PC-3 (cell line): Measurements from ENCODE around the gene MRPL11. TPM values are rescaled to one million over a fixed set of nuclear protein-coding genes. Genes with fewer than 3 reads are reported as not detected.
"Not testable (repeated sequence)": the region's sequence is repeated elsewhere in the genome, so short reads cannot be mapped to it uniquely, and the experiment has no call there.

Experiments used
- ATAC-seq: fragments of 200-7000 bp; cut with Tn5 transposase; 2 replicates; pipeline ENCODE4 v1.9.1; 2020; ENCODE audit warnings: mild to moderate bottlenecking, moderate library complexity
- BruUV-seq: library from RNA; stranded (reverse); fragments of 400-500 nt; replicated peaks from 2 replicates; lab custom pipeline; 2021; lab: Mats Ljungman, UMichigan
- CTCF ChIA-PET: fragments of 300-600 bp; sonication (Branson Sonifier 250); formaldehyde crosslinking; loops from one replicate; lab custom pipeline; 2022; ENCODE audit warnings: antibody characterized with exemption; lab: Charles Lee
- POLR2A ChIA-PET: fragments of 300-600 bp; sonication (Branson Sonifier 250); formaldehyde crosslinking; loops from one replicate; lab custom pipeline; 2022; ENCODE audit warnings: antibody characterized with exemption; ENCODE audit not compliant: unreplicated experiment; lab: Charles Lee
- DNase-seq: peaks from one replicate; pipeline ENCODE4 v3.0.0-alpha.2; 2015
- H2AFZ ChIP-seq: fragments of 300-600 bp; sonication (generic); 2 replicates; pipeline ENCODE4 v1.6.0; 2016; ENCODE audit warnings: antibody characterized with exemption, low read length
- H3F3A ChIP-seq: fragments of 300-600 bp; sonication (generic); one replicate; pipeline ENCODE4 v1.6.0; 2017; ENCODE audit warnings: antibody characterized with exemption, low read length, control low read depth, mild to moderate bottlenecking; ENCODE audit not compliant: unreplicated experiment
- H3K27ac ChIP-seq: fragments of 300-600 bp; sonication (generic); 2 replicates; pipeline ENCODE4 v1.5.1; 2016; ENCODE audit warnings: mild to moderate bottlenecking, low read length
- H3K27me3 ChIP-seq: fragments of 300-600 bp; sonication (generic); 2 replicates; pipeline ENCODE4 v1.6.1; 2016; ENCODE audit warnings: low read length, mixed read lengths
- H3K36me3 ChIP-seq: fragments of 300-600 bp; sonication (generic); 2 replicates; pipeline ENCODE4 v1.6.1; 2016; ENCODE audit warnings: low read depth, mixed run types, low read length, mixed read lengths
- H3K4me1 ChIP-seq: fragments of 300-600 bp; sonication (generic); 2 replicates; pipeline ENCODE4 v1.5.1; 2016; ENCODE audit warnings: low read length; ENCODE audit not compliant: insufficient read depth
- H3K4me2 ChIP-seq: fragments of 300-600 bp; sonication (generic); 2 replicates; pipeline ENCODE4 v1.6.0; 2016; ENCODE audit warnings: low read length
- H3K4me3 ChIP-seq: fragments of 300-600 bp; sonication (generic); 2 replicates; pipeline ENCODE4 v1.5.1; 2016; ENCODE audit warnings: mild to moderate bottlenecking, low read length, mixed read lengths
- H3K79me2 ChIP-seq: fragments of 300-600 bp; sonication (generic); 2 replicates; pipeline ENCODE4 v1.6.1; 2017; ENCODE audit warnings: low read length, mixed read lengths
- H3K9ac ChIP-seq: fragments of 300-600 bp; sonication (generic); 2 replicates; pipeline ENCODE4 v1.6.0; 2016; ENCODE audit warnings: mild to moderate bottlenecking, low read length
- H3K9me2 ChIP-seq: fragments of 300-600 bp; sonication (generic); replicated peaks from 2 replicates; pipeline ENCODE4 v1.6.1; 2016; ENCODE audit warnings: mixed run types, low read length, mixed read lengths
- H3K9me3 ChIP-seq: fragments of 300-600 bp; sonication (generic); 2 replicates; pipeline ENCODE4 v1.6.1; 2016; ENCODE audit warnings: low read length, mixed read lengths
- H4K20me1 ChIP-seq: fragments of 300-600 bp; sonication (generic); 2 replicates; pipeline ENCODE4 v1.6.1; 2016; ENCODE audit warnings: low read length, mixed read lengths
- EZH2 ChIP-seq: fragments of 300-600 bp; sonication (generic); IDR thresholded peaks from one replicate; pipeline ENCODE4 v1.6.1; 2017; ENCODE audit warnings: antibody characterized with exemption, mild to moderate bottlenecking, low read length; ENCODE audit not compliant: unreplicated experiment
- EZH2phosphoT487 ChIP-seq: fragments of 300-600 bp; sonication (generic); IDR thresholded peaks from 2 replicates; pipeline ENCODE4 v1.6.1; 2018; ENCODE audit warnings: mild to moderate bottlenecking, antibody characterized with exemption, low read length, borderline replicate concordance
- intact Hi-C: fragments of 100-400 bp; cut with micrococcal nuclease; formaldehyde crosslinking; loops from 2 replicates; pipeline ENCODE4 v1.9.0; 2023
- total RNA-seq: library from RNA; depleted of rRNA; stranded (reverse); fragments of >200 nt; gene quantifications from 2 replicates; pipeline ENCODE4 v1.2.3, GENCODE V29; 2014
- TF ChIP-seq, protein P1 (sequence below): fragments of 300-600 bp; sonication (generic); conservative IDR thresholded peaks from 2 replicates; pipeline ENCODE4 v1.5.1; 2017; ENCODE audit warnings: antibody characterized with exemption, low read depth, mild to moderate bottlenecking, low read length

MRPL11 gene
- total RNA-seq, 1 experiment from 2014 or later: 321 TPM

- Histone ChIP-seq H3F3A (no peaks in the 10 kb centered on the region), H3K27me3 (no peaks in the 10 kb centered on the region), H3K79me2 (peaks cover 14% of the 10 kb centered on the region), H3K9me2 (no peaks in the 10 kb centered on the region), H4K20me1 (no peaks in the 10 kb centered on the region), H2AFZ (no peak overlapping the region), H3K4me1 (peaks cover 20% of the 10 kb centered on the region), H3K9me3 (no peaks in the 10 kb centered on the region), H3K27ac (no peak overlapping the region), H3K4me3 (no peak overlapping the region), H3K9ac (no peak overlapping the region), H3K36me3 (no peaks in the 10 kb centered on the region), H3K4me2 (no peak overlapping the region)
- ChIA-PET POLR2A (no interaction called here), CTCF (no interaction called here)
- no peak for DNase-seq
- BruUV-seq: no TSS peak
- intact Hi-C loops: no loop called here
- no peak for ATAC-seq
- TF ChIP-seq, protein P1, sequence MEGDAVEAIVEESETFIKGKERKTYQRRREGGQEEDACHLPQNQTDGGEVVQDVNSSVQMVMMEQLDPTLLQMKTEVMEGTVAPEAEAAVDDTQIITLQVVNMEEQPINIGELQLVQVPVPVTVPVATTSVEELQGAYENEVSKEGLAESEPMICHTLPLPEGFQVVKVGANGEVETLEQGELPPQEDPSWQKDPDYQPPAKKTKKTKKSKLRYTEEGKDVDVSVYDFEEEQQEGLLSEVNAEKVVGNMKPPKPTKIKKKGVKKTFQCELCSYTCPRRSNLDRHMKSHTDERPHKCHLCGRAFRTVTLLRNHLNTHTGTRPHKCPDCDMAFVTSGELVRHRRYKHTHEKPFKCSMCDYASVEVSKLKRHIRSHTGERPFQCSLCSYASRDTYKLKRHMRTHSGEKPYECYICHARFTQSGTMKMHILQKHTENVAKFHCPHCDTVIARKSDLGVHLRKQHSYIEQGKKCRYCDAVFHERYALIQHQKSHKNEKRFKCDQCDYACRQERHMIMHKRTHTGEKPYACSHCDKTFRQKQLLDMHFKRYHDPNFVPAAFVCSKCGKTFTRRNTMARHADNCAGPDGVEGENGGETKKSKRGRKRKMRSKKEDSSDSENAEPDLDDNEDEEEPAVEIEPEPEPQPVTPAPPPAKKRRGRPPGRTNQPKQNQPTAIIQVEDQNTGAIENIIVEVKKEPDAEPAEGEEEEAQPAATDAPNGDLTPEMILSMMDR: no peak
- TF ChIP-seq EZH2phosphoT487 (no peak), EZH2 (no peak)
Observed at GRCh38 chr11:66464916-66465315, 26.3 kb upstream of the MRPL11 start.

- CTCF ChIA-PET: not testable (repeated sequence)
Observed at GRCh38 chr11:66464116-66464515, 25.5 kb upstream of the MRPL11 start.

DNA sequence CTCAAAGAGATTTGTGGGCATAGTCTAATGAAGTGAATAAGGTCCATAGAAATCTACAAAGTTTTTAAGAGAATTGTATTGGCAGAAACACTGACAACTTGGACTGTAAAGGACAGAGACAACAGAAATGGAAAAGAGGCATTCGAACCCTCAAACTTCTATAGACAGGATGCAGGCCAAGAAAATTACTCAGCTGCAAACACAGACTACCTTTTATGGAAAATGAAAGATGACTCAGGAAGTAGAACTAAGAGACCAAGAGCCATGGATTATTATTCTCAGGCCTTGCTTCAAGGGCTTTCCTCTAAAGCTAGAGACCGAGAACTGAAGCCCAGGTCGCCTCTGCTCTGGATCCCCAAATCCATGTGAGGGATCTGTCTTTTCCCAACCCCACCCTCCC lies 24.3 kb upstream of the MRPL11 start:
- Histone ChIP-seq H3K9me2 (no peaks in the 10 kb centered on the region), H3K36me3 (no peaks in the 10 kb centered on the region), H3K4me1 (peaks cover 17% of the 10 kb centered on the region), H3F3A (no peaks in the 10 kb centered on the region), H3K27me3 (no peaks in the 10 kb centered on the region), H3K4me2 (no peak overlapping the region), H3K79me2 (peaks cover 8% of the 10 kb centered on the region), H3K4me3 (no peak overlapping the region), H3K9me3 (no peaks in the 10 kb centered on the region), H4K20me1 (no peaks in the 10 kb centered on the region), H3K9ac (no peak overlapping the region), H3K27ac (no peak overlapping the region), H2AFZ (no peak overlapping the region)
- BruUV-seq: no TSS peak
- ChIA-PET POLR2A (interaction anchor here (0.5 kb wide), 1 partner anchor 280 kb away, joined by 3 read pairs; no protein-coding TSS in a partner anchor), CTCF (no interaction called here)
- peak; percentile 52 for DNase-seq
- no peak for TF ChIP-seq EZH2
- no peak for TF ChIP-seq EZH2phosphoT487
- TF ChIP-seq, protein P1: no peak
- ATAC-seq: no peak
- intact Hi-C loops: no loop called here

More at GRCh38 chr11:66464116-66464515, 25.5 kb upstream of the MRPL11 start:
- H3K36me3 ChIP-seq, H3K9me2 ChIP-seq, H3K27me3 ChIP-seq, H3K4me3 ChIP-seq, H3K9me3 ChIP-seq, H2AFZ ChIP-seq, intact Hi-C loops, POLR2A ChIA-PET, H4K20me1 ChIP-seq, DNase-seq, BruUV-seq, H3K9ac ChIP-seq, H3F3A ChIP-seq, H3K27ac ChIP-seq, ATAC-seq, H3K4me2 ChIP-seq: not testable (repeated sequence)
- peaks cover 20% of the 10 kb centered on the region for H3K4me1 ChIP-seq
- peaks cover 14% of the 10 kb centered on the region for H3K79me2 ChIP-seq
